Panc1 (cell line): ENCODE results near the gene FKRP. TPM values are rescaled to one million over a fixed set of nuclear protein-coding genes. Genes with fewer than 3 reads are reported as not detected.

Source experiments
- ATAC-seq: fragments of 200-7000 bp; cut with Tn5 transposase; 2 replicates; pipeline ENCODE4 v1.9.1; 2020; ENCODE audit warnings: mild to moderate bottlenecking, moderate library complexity
- BruUV-seq: library from RNA; stranded (reverse); fragments of 400-500 nt; replicated peaks from 2 replicates; lab custom pipeline; 2021; lab: Mats Ljungman, UMichigan
- CTCF ChIA-PET: fragments of 300-600 bp; sonication (Branson Sonifier 250); formaldehyde crosslinking; loops from one replicate; lab custom pipeline; 2022; ENCODE audit warnings: antibody characterized with exemption; lab: Charles Lee
- POLR2A ChIA-PET: fragments of 300-600 bp; sonication (Branson Sonifier 250); formaldehyde crosslinking; loops from one replicate; lab custom pipeline; 2022; ENCODE audit warnings: antibody characterized with exemption; lab: Charles Lee
- DNase-seq: peaks from one replicate; pipeline ENCODE4 v3.0.0-alpha.2; 2010; ENCODE audit warnings: low read depth, low spot score
- H3K27ac ChIP-seq: 2 replicates; pipeline ENCODE4 v1.5.1; 2011; ENCODE audit warnings: mild to moderate bottlenecking, low read length, inconsistent platforms
- H3K27me3 ChIP-seq: fragments of 200-500 bp; sonication (Bioruptor generic); 2 replicates; pipeline ENCODE4 v1.6.0; 2014; ENCODE audit warnings: low read length, inconsistent platforms; ENCODE audit not compliant: control insufficient read depth, insufficient read depth
- H3K36me3 ChIP-seq: fragments of 200-500 bp; sonication (Bioruptor generic); 2 replicates; pipeline ENCODE4 v1.5.1; 2014; ENCODE audit warnings: inconsistent platforms, mild to moderate bottlenecking, low read length, moderate library complexity; ENCODE audit not compliant: control insufficient read depth, insufficient read depth
- H3K4me1 ChIP-seq: 2 replicates; pipeline ENCODE4 v1.5.1; 2011; ENCODE audit warnings: inconsistent platforms, mild to moderate bottlenecking, low read length, moderate library complexity; ENCODE audit not compliant: control insufficient read depth, insufficient read depth
- H3K4me3 ChIP-seq, 2 experiments: 2 replicates each; pipeline ENCODE4 v1.5.1; 2011 to 2012; ENCODE audit warnings: low read depth in 2 of 2, low read length in 2 of 2, mild to moderate bottlenecking in 2 of 2, inconsistent platforms in 1 of 2, moderate library complexity in 1 of 2
- H3K9me3 ChIP-seq: fragments of 200-500 bp; sonication (Bioruptor generic); 2 replicates; pipeline ENCODE4 v1.5.1; 2014; ENCODE audit warnings: low read depth, mild to moderate bottlenecking, inconsistent platforms, low read length, moderate library complexity; ENCODE audit not compliant: control insufficient read depth, insufficient read depth
- CTCF ChIP-seq: fragments of 450-650 bp; IDR thresholded peaks from 2 replicates; pipeline ENCODE4 v1.5.1; 2017; ENCODE audit warnings: mild to moderate bottlenecking
- POLR2AphosphoS5 ChIP-seq: IDR thresholded peaks from 2 replicates; pipeline ENCODE4 v1.6.1; 2012; ENCODE audit warnings: mild to moderate bottlenecking, low read depth, low read length, moderate library complexity
- REST ChIP-seq, 2 experiments: IDR thresholded peaks; 2 replicates each; pipeline ENCODE4 v1.6.1; 2011 to 2012; ENCODE audit warnings: low read depth in 2 of 2, control low read depth in 1 of 2, low read length in 1 of 2, mild to moderate bottlenecking in 1 of 2, moderate library complexity in 1 of 2; ENCODE audit not compliant: insufficient read depth in 1 of 2
- SIN3A ChIP-seq: IDR thresholded peaks from 2 replicates; pipeline ENCODE4 v1.6.1; 2012; ENCODE audit warnings: low read depth, mild to moderate bottlenecking, low read length, moderate library complexity, borderline replicate concordance; ENCODE audit not compliant: insufficient read depth
- TCF7L2 ChIP-seq: IDR thresholded peaks from 2 replicates; pipeline ENCODE4 v1.6.1; 2011; ENCODE audit warnings: mild to moderate bottlenecking, low read depth, low read length, inconsistent platforms
- in situ Hi-C: cut with HindIII; loops from 2 replicates; pipeline ENCODE4 v1.10.0; 2016; ENCODE audit warnings: low sequenced_read_pairs, low pct_unique_long_range_greater_than_20kb
- intact Hi-C: fragments of 100-400 bp; cut with micrococcal nuclease; formaldehyde crosslinking; loops from one replicate; pipeline ENCODE4 v1.10.0; 2022; ENCODE audit not compliant: unreplicated experiment
- total RNA-seq: library from RNA; stranded (reverse); gene quantifications from one replicate; pipeline ENCODE4 v1.2.1, GENCODE V29; 2021; ENCODE audit not compliant: unreplicated experiment

FKRP gene
- total RNA-seq, 1 experiment from 2014 or later, result 21.6 TPM

DNA sequence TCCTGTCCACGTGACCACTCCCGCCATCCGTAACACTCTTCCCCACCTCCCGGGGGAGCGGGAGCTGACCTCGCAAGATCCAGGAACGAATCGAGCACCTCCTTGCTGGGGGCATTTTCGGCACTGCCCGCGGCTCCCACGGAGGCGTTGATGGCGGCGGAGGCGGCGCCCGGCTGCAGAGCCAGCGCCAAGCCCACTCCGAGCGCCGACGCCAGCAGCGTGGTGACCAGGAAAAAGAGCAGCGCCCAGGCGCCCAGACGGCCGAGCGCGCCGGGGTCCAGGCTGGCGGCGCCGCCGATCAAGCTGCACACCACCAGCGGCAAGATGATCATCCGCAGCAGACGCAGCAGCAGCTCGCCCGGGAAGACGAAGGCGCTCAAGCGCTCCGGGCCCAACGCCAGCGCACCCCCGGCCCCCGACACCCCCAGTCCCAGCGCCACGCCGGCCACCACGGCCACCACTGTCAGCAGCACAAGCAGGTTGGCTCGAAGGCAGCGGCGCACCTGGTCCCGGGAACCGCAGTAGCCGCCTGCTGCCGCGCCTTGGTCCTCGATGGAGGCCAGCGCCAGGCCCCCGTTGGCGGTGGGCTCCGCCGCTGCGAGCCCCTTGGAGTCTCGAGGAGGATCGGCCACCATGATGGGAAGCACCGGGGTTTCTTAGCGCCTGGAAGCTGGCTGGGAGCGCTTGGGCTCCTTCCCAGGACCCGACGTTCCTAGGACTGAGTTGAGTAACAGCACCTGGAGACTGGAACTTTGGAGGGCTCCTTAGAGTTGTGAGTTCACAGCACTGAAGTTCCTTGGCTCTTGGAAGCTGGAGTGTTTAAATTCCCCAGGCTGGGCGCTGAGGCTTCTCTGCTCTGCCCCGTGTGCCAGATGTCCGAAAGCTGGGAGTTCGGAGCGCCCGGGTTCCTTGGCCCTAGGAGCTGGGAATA lies 41.7 kb downstream of the FKRP start:
- in situ Hi-C loops, result no loop called here
- no peak for DNase-seq
- ChIA-PET CTCF (no interaction called here), POLR2A (interaction anchor here (0.8 kb wide), 1 partner anchor 10 kb away, joined by 8 read pairs; no protein-coding TSS in a partner anchor)
- Histone ChIP-seq H3K27ac (peak overlapping the region; percentile 89), H3K27me3 (no peaks in the 10 kb centered on the region), H3K36me3 (peaks cover 3% of the 10 kb centered on the region; the same call in 1 of the 2 replicates), H3K4me1 (peaks cover 8% of the 10 kb centered on the region), H3K4me3 (peak overlapping the region; percentile 87 to 92), H3K9me3 (no peaks in the 10 kb centered on the region)
- intact Hi-C loops, result no loop called here
- TF ChIP-seq POLR2AphosphoS5, result no peak
- 0 out of 2 replicates have a peak, but pooled peaks have one; percentile 30 for TF ChIP-seq SIN3A
- peak; percentile 33 for ATAC-seq
- BruUV-seq, result TSS peak; percentile 82

- ATAC-seq (peak; percentile 85), DNase-seq (peak; percentile 77)
- intact Hi-C loops, result no loop called here
- CTCF ChIA-PET, result no interaction called here
- H3K27me3 ChIP-seq, result no peaks in the 10 kb centered on the region
- BruUV-seq, result no TSS peak
- peaks cover 8% of the 10 kb centered on the region for H3K4me1 ChIP-seq
- POLR2A ChIA-PET, result interaction anchor here (0.7 to 0.8 kb wide), 2 partner anchors 9 to 42 kb away, joined by 5 to 8 read pairs; no protein-coding TSS in a partner anchor
- H3K27ac ChIP-seq, result peak within 1 kb of the TSS; percentile 89
- in situ Hi-C loops, result no loop called here
- peaks cover 3% of the 10 kb centered on the region; the same call in 1 of the 2 replicates for H3K36me3 ChIP-seq
- TF ChIP-seq POLR2AphosphoS5, result peak; percentile 99
- TF ChIP-seq CTCF, result no peak
- TF ChIP-seq SIN3A, result peak; percentile 98
- H3K9me3 ChIP-seq, result no peaks in the 10 kb centered on the region
- H3K4me3 ChIP-seq, result peak within 1 kb of the TSS; percentile 87 to 92
These were observed 42.6 kb downstream of the FKRP start, which contains the start of gene SLC1A5 for GRCh38 chr19:46788262-46788967. SLC1A5 (minus strand) TSS chr19:46788594; CDS start chr19:46787965, 629 bp downstream.

DNA sequence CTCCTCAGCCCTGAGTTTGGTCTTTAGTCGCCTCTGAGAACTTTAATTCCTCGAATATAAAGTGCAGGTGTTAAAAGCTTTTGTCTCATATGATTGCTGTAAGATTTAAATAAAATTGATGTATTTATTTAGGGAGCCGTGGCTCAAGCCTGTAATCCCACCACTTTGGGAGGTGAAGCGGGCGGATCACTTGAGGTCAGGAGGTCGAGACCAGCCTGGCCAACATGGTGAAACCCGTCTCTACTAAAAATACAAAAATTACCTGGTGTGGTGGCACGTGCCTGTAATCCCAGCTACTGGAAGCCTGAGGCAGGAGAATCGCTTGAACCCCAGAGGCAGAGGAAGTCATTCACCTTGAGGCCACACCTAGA lies 43.1 kb downstream of the FKRP start:
- ChIA-PET POLR2A (interaction anchor here (0.7 kb wide), 1 partner anchor 41 kb away, joined by 5 read pairs; no protein-coding TSS in a partner anchor), CTCF (no interaction called here)
- TF ChIP-seq CTCF (no peak), POLR2AphosphoS5 (no peak), SIN3A (no peak), REST (IDR thresholded peaks at IDR 0.05; ENCODE audit: insufficient read depth in 1 of 2, low read depth in 2 of 2, low read length in 1 of 2) (no peak), TCF7L2 (no peak)
- peaks cover 3% of the 10 kb centered on the region; the same call in 1 of the 2 replicates for H3K36me3 ChIP-seq
- H3K27ac ChIP-seq, result no peak overlapping the region
- peaks cover 6% of the 10 kb centered on the region for H3K4me1 ChIP-seq
- no peaks in the 10 kb centered on the region for H3K27me3 ChIP-seq
- in situ Hi-C loops (no loop called here), intact Hi-C loops (no loop called here)
- no peak for ATAC-seq
- no peak for DNase-seq
- BruUV-seq, result no TSS peak
- H3K4me3 ChIP-seq, result no peak overlapping the region; a peak in 1 of 4 replicates
- no peaks in the 10 kb centered on the region for H3K9me3 ChIP-seq
